ENCODE results near the gene KDM5A.

GRCh38 chr12:308511-308910 is 80.6 kb downstream of the KDM5A start:
- TF ChIP-seq POLR2AphosphoS5 (IDR thresholded peaks at IDR 0.05; ENCODE audit: borderline replicate concordance, low read depth, low read length) (no peak), EZH2 (IDR thresholded peaks at IDR 0.05) (no peak)

Data from SK-N-MC (cell line).